OCI-LY1 (cell line): ENCODE results near the gene MELTF.
A peak's percentile ranks its signal among the peaks of the same experiment; 100 is the strongest.

Experiments
- H2AFZ ChIP-seq: fragments of 200-600 bp; sonication (generic), shearing (Covaris generic); 2 replicates; pipeline ENCODE4 v1.6.0; 2014; ENCODE audit warnings: antibody characterized with exemption, mild to moderate bottlenecking, low read length
- H3F3A ChIP-seq: fragments of 200-600 bp; sonication (generic), shearing (Covaris generic); 2 replicates; pipeline ENCODE4 v1.6.0; 2014; ENCODE audit warnings: mild to moderate bottlenecking, antibody characterized with exemption, low read length, moderate library complexity; ENCODE audit not compliant: insufficient read depth
- H3K27ac ChIP-seq: fragments of 200-600 bp; sonication (generic); 2 replicates; pipeline ENCODE4 v1.5.1; 2014; ENCODE audit warnings: low read length, mixed run types, mild to moderate bottlenecking, low read depth; ENCODE audit not compliant: poor library complexity, severe bottlenecking
- H3K27me3 ChIP-seq: fragments of 200-600 bp; sonication (generic); 2 replicates; pipeline ENCODE4 v1.6.0; 2014; ENCODE audit warnings: antibody characterized with exemption, mild to moderate bottlenecking, low read length, moderate library complexity; ENCODE audit not compliant: insufficient read depth
- H3K36me3 ChIP-seq: fragments of 200-600 bp; sonication (generic); 2 replicates; pipeline ENCODE4 v1.6.1; 2014; ENCODE audit warnings: mild to moderate bottlenecking, antibody characterized with exemption, low read length, moderate library complexity, mixed read lengths; ENCODE audit not compliant: insufficient read depth
- H3K4me1 ChIP-seq: fragments of 200-600 bp; sonication (generic); 2 replicates; pipeline ENCODE4 v1.5.1; 2014; ENCODE audit warnings: mild to moderate bottlenecking, low read length, moderate library complexity; ENCODE audit not compliant: insufficient read depth, severe bottlenecking
- H3K4me2 ChIP-seq: fragments of 200-600 bp; sonication (generic), shearing (Covaris generic); 2 replicates; pipeline ENCODE4 v1.6.1; 2014; ENCODE audit warnings: low read length
- H3K4me3 ChIP-seq: fragments of 200-600 bp; sonication (generic); 2 replicates; pipeline ENCODE4 v1.5.1; 2014; ENCODE audit warnings: low read length, low read depth, mild to moderate bottlenecking, mixed read lengths; ENCODE audit not compliant: poor library complexity, severe bottlenecking
- H3K79me2 ChIP-seq: fragments of 200-600 bp; shearing (Covaris generic); 2 replicates; pipeline ENCODE4 v1.6.1; 2016; ENCODE audit warnings: mixed run types, low read length, mixed read lengths; ENCODE audit not compliant: insufficient read depth
- H3K9ac ChIP-seq: fragments of 200-600 bp; sonication (generic), shearing (Covaris generic); 2 replicates; pipeline ENCODE4 v1.6.1; 2014; ENCODE audit warnings: mild to moderate bottlenecking, low read length, mixed read lengths
- H3K9me2 ChIP-seq: fragments of 200-600 bp; sonication (generic), shearing (Covaris generic); 2 replicates; pipeline ENCODE4 v1.6.1; 2014; ENCODE audit warnings: low read depth, mild to moderate bottlenecking, low read length, mixed read lengths
- H3K9me3 ChIP-seq: fragments of 200-600 bp; shearing (Covaris generic); 2 replicates; pipeline ENCODE4 v1.6.1; 2014; ENCODE audit warnings: low read length, mixed read lengths
- H4K20me1 ChIP-seq: fragments of 200-600 bp; sonication (generic), shearing (Covaris generic); 2 replicates; pipeline ENCODE4 v1.6.0; 2016; ENCODE audit warnings: mild to moderate bottlenecking, low read length; ENCODE audit not compliant: insufficient read depth
- CTCF ChIP-seq: fragments of 200-600 bp; sonication (generic), shearing (Covaris generic); IDR thresholded peaks from 2 replicates; pipeline ENCODE4 v1.5.1; 2017; ENCODE audit warnings: mild to moderate bottlenecking, antibody characterized with exemption, low read length, moderate library complexity, mixed read lengths
- EZH2 ChIP-seq: fragments of 200-600 bp; sonication (generic), shearing (Covaris generic); IDR thresholded peaks from 2 replicates; pipeline ENCODE4 v1.8.0; 2017; ENCODE audit warnings: borderline replicate concordance, mixed run types, mild to moderate bottlenecking, antibody characterized with exemption, low read length, moderate library complexity, mixed read lengths

The MELTF gene

GRCh38 chr3:197031315-197032285, 2.0 kb upstream of the MELTF start:
- H3K9ac ChIP-seq = no peak overlapping the region
- no peaks in the 10 kb centered on the region for H3K9me3 ChIP-seq
- no peaks in the 10 kb centered on the region for H3K9me2 ChIP-seq
- H3K79me2 ChIP-seq = no peaks in the 10 kb centered on the region
- H3K4me3 ChIP-seq = no peak overlapping the region
- TF ChIP-seq CTCF = no peak
- TF ChIP-seq EZH2 = no peak
- H4K20me1 ChIP-seq = no peaks in the 10 kb centered on the region
- H3K27me3 ChIP-seq = peaks cover 4% of the 10 kb centered on the region; the same call in 1 of the 2 replicates
- H3K27ac ChIP-seq = no peak overlapping the region
- no peak overlapping the region for H3K4me2 ChIP-seq
- peaks cover 22% of the 10 kb centered on the region for H3K4me1 ChIP-seq
- H2AFZ ChIP-seq = no peak overlapping the region
- no peaks in the 10 kb centered on the region for H3F3A ChIP-seq
- H3K36me3 ChIP-seq = no peaks in the 10 kb centered on the region

- Histone ChIP-seq H3K27me3 (peaks cover 5% of the 10 kb centered on the region; the same call in 1 of the 2 replicates), H3F3A (no peaks in the 10 kb centered on the region), H3K9ac (no peak overlapping the region), H3K79me2 (no peaks in the 10 kb centered on the region), H3K4me1 (peaks cover 22% of the 10 kb centered on the region), H3K27ac (no peak overlapping the region), H3K4me2 (peak overlapping the region; percentile 46), H4K20me1 (no peaks in the 10 kb centered on the region), H3K9me2 (no peaks in the 10 kb centered on the region), H3K36me3 (no peaks in the 10 kb centered on the region), H3K4me3 (peak overlapping the region; percentile 71), H2AFZ (no peak overlapping the region), H3K9me3 (no peaks in the 10 kb centered on the region)
- TF ChIP-seq CTCF (no peak), EZH2 (no peak)
These were observed 1.0 kb upstream of the MELTF start for GRCh38 chr3:197030379-197031314.

GRCh38 chr3:197028728-197029510, 698 bp downstream of the MELTF start:
- Histone ChIP-seq H3K4me1 (peaks cover 26% of the 10 kb centered on the region), H3K27me3 (peaks cover 19% of the 10 kb centered on the region), H3K27ac (no peak overlapping the region), H3K9me3 (no peaks in the 10 kb centered on the region), H3K36me3 (no peaks in the 10 kb centered on the region), H3K9ac (peak overlapping the region; percentile 68), H3K4me2 (peak overlapping the region; percentile 76), H3K79me2 (no peaks in the 10 kb centered on the region), H4K20me1 (no peaks in the 10 kb centered on the region), H3K4me3 (peak overlapping the region; percentile 71), H2AFZ (peak overlapping the region; percentile 48; the same call in 1 of the 2 replicates), H3F3A (no peaks in the 10 kb centered on the region), H3K9me2 (no peaks in the 10 kb centered on the region)
- TF ChIP-seq CTCF (no peak), EZH2 (no peak)
